Nucleus accumbens (tissue), 56 donors: ENCODE results near the gene DLG1.

Experiments
- DNase-seq, 56 donors: peaks; one replicate each; lab custom pipeline; 2025; lab: John Stamatoyannopoulos, UW

The DLG1 gene

DNA sequence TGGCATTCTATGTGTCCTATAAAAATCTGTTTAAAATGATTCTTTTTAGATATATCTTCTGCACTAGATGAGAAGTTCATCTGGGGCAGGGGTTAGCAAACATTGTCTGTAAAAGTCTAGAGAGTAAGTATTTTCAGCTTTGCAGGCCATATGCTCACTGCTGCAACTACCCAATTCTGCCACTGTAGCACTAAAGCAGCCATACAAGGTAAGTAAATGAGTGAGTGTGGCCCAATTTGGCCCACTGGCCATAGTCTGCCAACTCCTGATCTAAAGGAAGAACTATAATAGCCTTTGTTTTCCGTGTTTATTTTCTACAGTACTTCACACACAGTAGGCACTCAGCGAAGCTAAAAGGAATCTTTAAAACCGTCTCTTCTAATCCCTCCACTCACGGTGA, 42.3 kb downstream of the DLG1 start:
- no peak for DNase-seq

DNA sequence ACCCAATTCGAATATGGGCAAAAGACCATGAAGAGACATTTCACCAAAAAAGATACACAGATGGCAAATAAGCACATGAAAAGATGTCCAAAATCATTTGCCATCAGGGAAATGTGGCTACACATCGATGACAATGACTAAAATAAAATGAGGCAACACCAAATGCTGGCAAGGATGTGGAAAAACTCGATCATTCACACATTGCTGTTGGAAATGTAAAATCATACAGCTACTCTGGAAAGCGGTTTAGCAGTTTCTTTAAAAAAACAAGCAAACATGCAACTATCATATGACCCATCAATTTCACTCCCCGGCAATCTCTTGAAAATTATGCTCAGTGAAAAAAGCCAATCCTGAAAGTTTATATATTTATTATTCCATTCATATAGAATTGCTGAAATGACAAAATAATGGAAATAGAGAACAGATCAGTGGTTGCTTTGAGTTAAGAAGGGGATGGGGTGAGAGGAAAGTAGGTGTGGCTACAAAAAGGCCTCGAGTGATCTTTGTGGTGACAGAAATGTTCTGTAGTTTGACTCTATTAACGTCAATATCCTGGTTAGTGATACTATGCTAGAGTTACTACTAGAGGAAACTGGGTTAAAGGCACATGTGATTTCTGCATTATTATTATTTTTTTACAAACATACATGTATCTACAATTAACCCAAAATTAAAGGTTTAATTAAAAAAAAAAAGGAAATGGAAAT, 45.0 kb downstream of the DLG1 start:
- no peak for DNase-seq

DNA sequence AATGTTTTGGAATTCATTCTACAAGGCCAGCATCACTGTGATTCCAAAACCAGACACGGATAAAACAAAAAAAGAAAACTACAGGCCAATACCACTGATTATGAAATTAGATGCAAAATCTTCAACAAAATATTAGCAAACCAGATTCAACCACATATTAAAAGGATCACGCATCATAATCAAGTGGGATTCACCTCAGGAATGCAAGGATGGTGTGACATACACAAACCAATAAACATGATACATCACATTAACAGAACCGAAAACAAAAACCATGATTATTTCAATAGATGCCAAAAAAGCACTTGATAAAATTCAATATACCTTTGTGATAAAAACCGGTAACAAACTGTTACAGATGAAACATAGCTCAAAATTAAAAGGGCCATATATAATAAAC, 48.9 kb downstream of the DLG1 start:
- no peak for DNase-seq

DNA sequence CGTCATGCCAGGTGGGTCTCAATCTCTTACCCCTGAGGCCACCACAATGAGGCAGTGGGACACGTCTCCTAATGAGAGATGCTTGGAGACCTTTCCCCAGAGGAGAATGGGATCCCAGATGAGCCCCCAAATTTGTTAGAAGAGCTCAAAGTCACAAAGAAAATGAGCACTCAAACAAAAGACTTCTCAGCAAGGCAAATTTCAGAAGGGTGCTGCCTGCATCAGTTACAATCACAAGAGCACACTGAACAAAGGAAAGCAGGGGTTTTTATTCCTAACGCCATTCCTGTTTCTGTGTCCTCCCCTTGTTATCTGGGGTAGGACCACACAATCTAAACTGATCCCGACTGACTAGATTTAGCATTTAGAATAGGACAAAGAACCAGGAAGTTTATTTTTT, 50.1 kb downstream of the DLG1 start:
- no peak for DNase-seq

DNA sequence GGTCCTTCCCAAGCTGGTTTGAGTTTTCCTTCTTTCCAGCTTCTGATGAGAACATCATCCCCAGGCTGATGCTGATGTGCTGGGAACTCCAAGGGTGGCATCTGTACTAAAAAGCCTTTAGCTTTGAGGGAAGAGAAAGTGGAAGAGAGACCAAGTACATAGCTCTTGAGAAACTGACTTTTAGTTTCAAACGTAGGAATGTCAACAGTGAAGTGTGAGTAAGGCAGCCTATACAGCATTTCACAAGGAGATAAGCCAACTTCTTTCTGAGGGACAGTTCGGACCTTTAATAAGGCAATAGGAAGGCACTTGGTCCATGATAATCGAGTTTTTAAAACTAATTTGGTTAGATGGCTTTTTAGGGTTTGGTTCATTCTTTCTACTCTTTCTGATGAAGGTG, 53.7 kb downstream of the DLG1 start:
- no peak for DNase-seq

DNA sequence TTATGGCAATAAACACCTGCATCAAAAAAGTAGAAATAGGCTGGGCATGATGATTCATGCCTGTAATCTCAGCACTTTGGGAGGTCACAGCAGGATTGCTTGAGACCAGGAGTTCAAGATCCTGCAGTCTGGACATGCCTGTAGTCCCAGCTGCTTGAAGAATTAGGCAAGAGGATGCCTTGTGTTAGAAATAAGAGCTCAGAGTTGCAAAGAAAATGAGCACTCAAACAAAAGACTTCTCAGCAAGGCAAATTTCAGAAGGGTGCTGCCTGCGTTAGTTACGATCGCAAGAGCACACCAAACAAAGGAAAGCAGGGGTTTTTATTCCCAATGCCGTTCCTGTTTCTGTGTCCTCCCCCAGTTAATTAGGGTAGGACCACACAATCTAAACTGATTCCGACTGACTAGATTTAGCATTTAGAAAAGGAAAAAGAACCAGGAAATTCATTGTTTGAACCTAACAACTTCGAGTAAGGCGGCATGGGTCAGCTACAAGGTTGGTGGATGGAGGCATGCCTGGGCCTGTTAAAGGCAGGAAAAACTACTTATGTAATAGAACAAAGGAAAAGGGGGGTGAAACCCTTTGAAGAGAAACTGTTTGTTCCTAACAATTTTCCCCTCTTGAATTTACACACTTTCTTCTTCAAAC, 55.5 kb downstream of the DLG1 start:
- DNase-seq = no peak

DNA sequence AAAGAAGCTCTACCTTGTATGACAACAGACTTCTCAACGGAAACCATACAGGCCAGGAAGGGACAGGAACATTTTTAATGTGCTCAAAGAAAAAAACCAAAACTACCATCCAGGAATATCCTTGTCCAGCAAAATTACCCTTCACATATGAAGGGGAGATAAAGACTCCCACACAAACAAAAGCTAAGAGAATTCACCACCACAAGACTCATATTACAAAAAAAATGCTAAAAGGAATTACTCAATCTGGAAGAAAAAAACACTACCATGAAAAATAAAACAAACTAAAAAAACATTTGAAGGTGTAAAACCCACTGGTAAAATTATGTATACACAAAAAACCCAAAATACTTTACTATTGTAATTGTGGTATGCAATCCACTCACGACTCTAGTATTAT, 57.2 kb downstream of the DLG1 start:
- DNase-seq = no peak

DNA sequence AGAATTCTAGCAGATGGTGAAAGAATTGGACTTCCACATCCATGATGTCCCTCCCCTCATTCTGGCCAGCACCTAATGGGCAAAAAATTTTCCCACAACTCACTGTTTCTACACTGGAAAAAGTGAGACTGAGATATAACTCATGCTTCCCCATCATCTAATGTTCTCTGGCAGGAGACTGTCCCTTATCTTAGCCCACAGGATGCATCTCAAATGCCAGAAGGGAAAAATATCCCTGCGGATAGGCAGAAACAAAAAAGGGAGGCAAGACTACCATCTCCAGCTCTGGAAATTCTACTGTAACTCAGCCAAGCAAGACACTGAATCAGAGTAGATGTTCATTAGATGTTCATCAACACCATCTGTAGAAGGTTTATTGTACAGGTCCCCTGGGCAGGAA, 58.6 kb downstream of the DLG1 start:
- DNase-seq = no peak

DNA sequence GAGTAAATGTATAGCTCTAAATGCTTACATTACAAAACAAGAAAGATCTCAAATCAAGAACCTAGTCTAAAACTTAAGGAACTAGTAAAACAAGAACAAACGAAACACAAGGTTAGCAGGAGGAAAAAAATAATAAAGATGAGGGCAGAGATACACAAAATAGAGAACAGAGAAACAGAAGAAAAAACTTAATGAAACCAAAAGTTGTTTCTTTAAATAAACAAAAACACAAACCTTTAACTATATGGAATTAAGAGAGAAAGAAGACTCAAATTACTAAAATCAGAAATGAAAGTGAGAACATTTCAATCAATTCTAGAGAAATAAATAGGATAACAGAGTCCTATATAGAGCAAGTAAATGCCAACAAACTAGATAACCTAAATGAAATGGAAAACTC, 59.6 kb downstream of the DLG1 start:
- no peak for DNase-seq

DNA sequence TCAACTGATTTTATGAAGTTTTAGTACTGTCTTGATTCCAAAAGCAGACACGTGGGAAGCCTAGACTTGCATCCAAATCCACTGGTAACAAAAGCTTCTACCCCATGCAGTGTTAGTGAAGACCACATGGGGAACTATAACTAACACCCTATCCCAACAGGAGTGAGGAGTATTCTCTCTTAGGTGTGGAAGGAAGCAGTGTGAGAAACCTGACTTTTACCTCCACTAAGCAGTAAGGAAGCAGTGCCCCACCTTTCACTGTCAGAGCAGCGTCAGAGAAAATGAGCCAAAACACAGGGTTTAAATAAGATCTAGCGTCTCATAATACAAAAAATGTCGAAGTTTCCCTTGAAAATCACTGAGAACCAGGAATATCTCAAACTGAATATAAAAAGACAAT, 60.5 kb downstream of the DLG1 start:
- DNase-seq = no peak

DNA sequence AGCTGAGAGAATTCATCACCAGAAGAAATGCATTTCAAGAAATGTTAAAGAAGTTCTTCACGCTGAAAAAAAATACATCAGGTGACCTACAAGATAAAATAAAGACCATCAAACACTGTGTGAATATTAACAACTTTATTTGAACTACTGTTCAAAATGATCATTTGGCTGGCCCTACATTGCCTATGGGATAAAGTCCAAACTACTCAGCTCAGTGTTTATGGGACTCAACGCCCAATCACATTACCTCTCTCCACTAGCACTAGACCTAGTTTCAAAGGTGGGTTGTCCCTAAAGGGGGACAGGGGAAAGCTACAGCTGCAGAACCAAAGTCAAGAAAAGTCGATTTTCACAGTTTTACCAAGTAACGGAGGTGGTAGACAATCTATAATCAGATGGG, 62.0 kb downstream of the DLG1 start:
- DNase-seq = no peak

DNA sequence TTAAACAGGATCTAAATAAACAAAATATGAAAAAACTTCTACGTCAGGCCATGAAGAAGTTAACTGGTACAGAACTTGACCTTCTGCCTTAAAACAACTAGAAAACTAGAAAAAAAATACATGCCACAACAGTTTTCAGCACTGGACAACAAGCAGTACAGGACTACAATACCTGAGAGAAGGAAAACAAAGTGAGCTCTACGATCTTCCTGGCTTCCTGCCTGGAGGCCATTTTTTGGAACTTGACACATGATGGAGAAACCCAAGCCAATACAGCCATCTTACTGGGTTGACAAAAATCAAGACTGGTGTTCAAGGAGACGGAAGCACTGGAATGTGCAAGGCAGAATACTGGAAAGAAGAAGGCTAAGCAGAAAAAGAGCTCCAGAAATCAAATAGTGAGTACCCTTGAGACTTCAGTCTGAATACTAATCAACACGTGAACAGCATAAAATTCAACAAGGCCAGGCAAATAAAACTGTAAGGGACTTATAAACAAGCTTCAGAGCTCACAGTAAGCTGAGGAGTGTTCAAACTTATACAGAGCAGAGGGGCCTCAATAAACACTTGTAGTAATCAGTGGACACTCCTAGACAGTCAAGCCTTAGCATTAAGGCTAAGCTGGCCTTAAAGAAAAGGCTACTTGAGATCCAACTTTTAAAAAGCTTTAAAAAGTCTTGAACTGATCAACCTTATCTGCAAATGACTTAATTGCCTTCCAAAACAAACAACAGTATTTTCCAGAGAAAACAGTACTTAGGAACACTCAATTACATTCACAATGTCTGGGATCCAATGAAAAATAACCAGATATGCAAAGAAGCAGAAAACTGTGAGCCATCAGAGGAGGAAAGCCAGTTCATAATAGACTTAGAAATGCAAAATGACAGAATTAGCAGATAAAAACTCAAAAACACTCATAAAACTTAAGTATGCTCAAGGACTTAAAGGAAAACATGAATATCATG, 63.2 kb downstream of the DLG1 start:
- DNase-seq = peak in 1 of 56 donors; percentile 20

DNA sequence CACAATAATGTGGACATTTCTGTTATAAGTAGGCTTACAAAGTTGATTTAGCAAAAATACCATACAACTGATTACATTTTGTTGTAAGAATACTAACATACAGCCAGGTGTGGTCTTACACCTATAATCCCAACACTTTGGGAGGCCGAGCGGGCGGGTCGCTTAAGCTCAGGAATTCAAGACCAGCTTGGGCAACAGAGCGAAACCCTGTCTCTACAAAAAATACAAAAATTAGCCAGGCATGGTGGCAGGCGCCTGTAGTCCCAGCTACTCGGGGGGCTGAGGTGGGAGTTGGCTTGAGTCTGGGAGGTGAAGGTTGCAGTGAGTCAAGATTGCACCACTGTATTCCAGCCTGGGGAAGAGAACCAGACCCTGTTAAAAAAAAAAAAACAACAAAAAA, 67.1 kb downstream of the DLG1 start:
- no peak for DNase-seq

DNA sequence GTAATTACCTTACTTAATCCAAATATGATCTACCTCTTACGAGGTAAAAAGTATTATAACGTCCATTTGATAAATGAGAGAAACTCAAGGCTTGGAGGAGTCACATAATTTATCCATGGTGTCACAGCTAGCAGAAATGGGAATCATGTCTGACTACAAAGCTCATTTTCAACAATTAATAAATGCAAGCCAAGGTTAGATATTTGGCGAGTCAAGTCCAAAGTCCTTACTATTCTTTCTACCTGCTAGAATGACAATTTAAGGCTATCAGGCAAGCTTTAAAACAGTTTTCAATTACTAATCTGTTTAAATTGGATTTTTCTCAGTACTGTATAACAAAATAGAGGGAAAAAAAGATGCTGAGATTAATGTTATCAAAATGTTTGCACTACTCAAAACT, 68.6 kb downstream of the DLG1 start:
- DNase-seq = no peak

DNA sequence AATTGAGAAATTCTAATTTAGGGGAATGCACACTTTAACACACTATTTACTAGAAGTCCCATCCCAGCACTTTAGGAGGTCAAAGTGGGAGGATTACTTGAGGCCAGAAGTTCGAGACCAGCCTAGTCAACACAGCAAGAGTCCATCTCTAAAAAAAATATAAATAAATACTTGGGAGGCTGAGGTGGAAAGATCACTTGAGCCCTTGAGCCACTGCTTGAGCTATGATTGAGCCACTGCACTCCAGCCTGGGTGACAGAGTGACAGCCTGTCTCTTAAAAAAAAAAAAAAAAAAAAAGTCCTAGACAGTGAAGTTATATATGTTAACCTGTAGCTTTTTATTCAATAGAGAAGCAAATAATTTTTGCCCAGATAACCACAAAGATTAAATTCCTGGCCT, 69.2 kb downstream of the DLG1 start:
- DNase-seq = no peak

DNA sequence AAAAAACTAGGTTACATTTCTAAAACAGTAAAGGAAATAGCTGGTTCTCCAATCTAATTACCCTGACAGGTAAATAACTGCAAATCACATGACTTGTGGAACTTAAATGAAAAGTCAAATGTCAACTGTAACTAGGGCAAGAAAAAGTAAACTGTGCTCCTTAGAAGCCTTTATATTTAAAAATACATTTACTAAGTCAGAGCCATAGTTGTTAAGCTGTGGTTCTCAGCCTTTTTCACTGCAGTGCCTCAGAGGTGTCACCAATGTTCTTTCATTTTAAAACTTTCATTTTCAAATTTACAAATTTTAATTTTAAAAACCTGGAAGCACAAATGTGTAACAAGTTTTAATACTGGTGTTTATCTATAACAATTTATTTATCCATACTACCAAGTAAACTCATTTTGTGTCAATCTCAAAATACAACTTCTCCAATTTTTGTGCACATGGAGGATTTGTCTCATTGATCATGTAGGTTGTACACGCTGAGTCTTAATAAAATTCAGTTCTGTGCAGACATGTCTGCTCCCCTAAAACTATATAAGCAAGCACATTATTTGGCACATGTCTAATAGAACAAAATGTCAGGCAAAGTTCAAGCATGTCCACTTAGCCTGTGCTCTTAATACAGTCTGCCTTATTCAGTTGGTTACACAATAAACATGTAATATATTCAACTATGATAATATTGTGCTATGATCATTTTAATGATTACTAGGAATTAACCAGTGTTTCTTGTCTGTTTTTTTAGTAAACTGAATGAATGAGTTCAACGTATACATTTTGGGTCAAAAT, 70.4 kb downstream of the DLG1 start:
- no peak for DNase-seq

DNA sequence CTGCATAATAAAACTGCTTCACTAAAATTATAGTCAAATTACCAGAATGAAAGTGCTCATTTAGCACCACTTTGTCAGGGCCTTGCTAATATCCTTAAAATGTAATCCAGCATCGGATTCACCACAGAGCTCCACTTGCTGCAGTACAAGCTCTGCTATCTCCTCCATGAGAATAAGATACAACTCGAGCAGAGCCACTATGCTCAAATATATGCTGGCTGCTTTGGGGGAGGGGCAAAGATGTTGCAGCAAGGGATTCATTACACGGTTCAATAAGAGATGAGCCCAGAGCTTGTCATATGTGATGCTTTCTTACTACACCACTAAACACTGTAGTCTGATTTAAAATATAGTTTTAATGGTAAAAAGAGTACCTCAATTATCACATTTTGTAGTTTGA, 72.2 kb downstream of the DLG1 start:
- DNase-seq = peak in 1 of 56 donors; percentile 4

DNA sequence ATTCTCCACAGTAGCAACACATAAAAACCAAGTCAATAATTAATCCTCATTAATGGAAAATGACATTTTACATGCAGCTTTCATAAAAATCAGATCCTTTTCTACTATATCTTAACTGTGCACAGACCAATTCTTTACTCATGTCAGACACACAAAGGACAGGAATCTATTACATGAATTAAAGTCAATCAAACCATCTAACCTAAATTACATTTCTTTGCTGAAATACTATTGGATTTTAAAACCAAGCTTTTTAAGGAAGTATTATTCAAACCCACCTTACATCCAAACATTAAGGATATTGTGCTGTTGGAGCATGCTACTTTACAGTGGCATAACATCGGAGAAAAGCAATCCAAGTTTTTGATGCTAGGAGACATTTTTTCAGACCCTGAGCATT, 72.8 kb downstream of the DLG1 start:
- DNase-seq = no peak

DNA sequence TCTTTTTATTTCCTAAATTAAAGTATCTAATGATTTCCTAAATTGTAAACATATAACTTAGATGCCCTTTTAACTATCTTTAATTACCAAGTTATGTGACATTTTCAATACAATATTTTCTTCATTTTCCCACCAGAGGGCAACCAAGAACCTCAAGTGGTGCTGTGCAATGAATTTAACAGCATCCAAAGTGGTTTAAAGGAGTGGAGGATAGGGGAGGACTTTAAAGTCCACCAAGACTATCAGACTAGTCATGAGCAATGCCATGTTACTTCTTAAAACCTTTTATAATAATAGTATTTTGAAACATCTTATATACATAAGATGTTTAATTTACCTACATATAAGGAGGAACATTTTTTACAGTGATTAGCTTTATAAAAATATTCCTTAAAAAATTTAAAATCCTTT, 74.4 kb downstream of the DLG1 start:
- DNase-seq = no peak

DNA sequence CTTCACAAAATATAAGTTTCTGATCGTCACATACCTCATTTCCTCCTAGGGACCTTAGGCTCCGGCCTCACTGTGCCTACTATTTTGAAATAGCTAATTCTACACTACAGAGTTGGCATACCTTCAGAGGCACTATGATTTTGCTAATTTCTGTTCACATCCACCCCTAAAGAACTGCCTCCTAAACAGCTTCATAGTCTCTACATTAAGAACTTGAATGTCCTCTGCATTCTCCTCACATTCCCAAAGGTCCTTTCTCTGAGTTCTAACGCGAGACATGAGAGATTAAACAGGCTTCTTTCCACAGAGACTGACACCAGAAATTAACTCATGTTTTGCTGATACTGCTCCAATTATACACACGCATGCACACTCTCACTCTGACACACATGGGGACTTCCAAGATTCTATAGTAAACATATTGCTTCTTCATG, 75.5 kb downstream of the DLG1 start:
- DNase-seq = no peak

DNA sequence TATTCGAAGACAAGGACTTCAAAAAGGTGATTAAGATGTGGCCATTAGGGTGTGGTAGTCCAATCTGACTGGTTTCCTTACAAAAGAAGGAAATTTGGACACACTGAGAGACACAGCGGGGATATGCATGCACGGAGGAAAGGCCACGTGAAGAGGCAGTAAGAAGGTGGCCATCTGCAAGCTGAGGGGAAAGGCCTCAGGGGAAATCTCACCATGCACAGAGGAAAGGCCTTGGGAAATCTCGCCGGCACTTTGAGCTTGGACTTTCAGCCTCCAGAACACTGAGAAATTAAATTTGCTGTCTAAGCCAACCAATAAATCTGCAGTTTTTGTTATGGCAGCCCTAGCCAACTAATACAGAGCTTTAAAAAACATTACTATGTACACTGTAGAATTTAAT, 78.8 kb downstream of the DLG1 start:
- no peak for DNase-seq
